ENCODE results near the gene SPG11.

DNA sequence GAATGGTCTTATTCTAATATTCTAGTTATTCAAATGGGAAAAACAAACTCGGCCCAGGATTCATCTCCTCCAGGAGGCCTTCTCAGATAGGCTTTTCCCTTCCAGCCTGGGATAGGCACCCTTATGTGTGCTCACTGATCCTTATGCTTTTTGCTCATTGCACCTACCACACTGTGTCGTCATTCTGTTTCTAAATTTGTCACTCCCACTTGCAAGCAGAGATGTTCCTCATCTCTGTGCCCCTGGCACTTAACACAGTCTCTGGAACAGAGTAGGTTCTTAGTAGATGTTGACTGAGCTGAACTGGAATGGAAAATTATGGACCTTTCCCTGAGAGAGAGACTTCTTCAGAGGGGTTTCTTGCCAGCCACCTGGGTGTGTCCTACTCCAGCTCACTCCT, 18.7 kb upstream of the SPG11 start:
- TF ChIP-seq SUZ12 (IDR thresholded peaks at IDR 0.05; ENCODE audit: extremely low read depth, insufficient read depth, insufficient read length) (no peak), ZNF274 (IDR thresholded peaks at IDR 0.05; ENCODE audit: low read depth, low read length) (no peak)

All from NT2/D1 (cell line).